ENCODE data around the gene TSSK2.

- no peak for TF ChIP-seq EZH2 (IDR thresholded peaks at IDR 0.05)
- TF ChIP-seq POLR2AphosphoS5 (IDR thresholded peaks at IDR 0.05; ENCODE audit: borderline replicate concordance, low read depth, low read length) = no peak
These were observed 36.2 kb downstream of the TSSK2 start for GRCh38 chr22:19167106-19167869.
